DMS53 (cell line): Measurements from ENCODE around the gene CA5B.
A peak's percentile ranks its signal among the peaks of the same experiment; 100 is the strongest.
"Not testable (repeated sequence)": the region's sequence is repeated elsewhere in the genome, so short reads cannot be mapped to it uniquely, and the experiment has no call there.

ENCODE experiments used
- DNase-seq: peaks from one replicate; lab custom pipeline; 2025; lab: John Stamatoyannopoulos, UW

CA5B gene

GRCh38 chrX:15737959-15738902, at the start of gene CA5B:
TSS of gene CA5B (plus strand) at chrX:15738270. CDS start at chrX:15750024, 11,754 bp downstream.
- peak; percentile 5 for DNase-seq

DNA sequence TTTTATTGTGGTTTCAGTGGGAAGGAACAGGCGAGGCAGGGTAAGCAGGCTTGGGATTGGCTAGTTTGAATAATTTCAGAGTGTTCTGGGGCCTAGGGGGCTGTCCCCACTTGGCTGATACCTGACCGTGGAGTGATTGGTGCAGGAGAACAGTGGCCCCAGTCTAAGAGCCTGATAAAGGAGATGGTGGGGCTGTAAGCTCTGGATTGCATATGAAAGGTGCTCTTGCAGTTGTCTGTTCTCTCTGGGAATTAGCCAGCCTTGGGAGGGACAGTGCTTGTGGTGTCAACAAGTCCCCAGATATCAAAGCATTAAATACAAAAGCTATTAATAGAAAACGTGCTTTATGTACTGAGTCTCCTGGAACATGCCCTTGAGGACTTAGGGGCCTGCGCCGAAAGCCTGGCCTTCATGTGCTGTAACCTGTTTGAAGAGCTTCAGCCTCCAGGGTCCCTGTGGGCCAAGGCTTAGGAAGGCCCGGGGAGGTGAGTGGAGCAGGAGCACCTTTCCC, 43.1 kb upstream of the CA5B start:
- DNase-seq = no peak

DNA sequence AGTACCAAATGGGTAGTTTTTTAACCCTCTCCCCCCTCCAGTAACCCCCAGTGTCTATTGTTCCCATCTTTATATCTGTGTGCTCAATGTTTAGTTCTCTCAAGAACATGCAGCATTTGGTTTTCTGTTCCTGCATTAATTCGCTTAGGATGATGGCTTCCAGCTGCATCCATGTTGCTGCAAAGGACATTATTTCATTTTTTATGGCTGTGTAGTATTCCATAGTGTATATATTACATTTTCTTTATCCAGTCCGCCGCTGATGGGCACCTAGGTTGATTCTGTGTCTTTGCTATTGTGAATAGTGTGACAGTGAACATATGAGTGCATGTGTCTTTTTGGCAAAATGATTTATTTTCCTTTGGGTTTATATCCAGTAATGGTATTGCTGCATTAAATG, 41.6 kb upstream of the CA5B start:
- no peak for DNase-seq

DNA sequence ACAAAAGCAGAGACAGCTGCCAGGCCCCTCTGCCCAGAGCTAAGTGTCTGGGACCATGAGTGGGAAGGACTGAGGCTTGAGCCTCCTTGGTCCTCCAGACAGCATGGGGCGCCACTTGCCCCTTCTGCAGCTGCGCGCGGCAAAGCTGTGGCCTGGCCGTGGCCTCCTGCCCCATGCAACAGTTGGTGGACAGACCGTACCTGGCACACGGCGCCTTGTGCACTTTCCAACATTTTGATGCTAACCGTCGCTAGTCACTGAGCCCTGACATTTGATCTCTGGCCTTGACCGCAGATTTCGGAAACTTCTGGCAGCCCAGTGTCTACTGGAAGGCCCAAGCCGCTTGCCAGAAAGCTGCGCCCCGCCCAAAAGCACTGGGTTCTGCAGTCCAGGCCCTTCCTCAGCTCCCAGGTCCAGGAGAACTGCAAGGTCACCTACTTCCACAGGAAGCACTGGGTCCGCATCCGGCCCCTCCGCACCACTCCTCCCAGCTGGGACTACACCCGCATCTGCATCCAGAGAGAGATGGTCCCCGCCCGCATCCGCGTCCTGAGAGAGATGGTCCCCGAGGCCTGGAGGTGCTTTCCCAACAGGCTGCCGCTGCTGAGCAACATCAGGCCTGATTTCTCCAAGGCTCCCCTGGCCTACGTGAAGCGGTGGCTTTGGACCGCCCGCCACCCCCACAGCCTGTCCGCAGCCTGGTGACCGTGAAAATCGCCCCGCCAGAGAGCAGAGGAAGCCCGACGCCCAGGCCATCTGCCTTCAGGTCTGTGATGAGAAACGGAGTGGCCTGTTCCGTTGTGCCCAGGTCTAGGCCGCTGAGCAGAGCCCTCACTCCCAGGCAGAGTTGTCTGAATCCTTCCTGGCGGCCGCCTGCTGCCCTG, 35.3 kb upstream of the CA5B start:
- no peak for DNase-seq

DNA sequence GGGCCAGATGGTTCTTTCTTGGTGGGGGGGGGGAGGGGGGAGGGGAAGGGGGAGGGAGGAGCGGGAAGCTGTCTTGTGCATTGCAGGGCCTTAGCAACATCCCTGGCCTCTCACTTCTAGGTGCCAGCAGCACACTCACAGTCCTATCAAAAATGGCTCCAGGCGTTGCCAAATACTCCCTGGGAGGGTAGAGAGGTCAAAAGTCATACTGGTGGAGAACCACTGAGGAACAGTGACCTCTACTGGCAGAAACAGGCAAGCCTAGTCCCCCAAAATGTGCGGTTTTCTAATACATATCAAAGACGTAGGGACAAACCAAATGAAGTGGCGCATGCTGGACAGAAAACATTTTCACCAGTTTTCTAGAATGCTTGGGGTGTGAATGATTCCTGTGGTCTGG, 34.3 kb upstream of the CA5B start:
- DNase-seq = not testable (repeated sequence)

GRCh38 chrX:15704273-15704672, 33.8 kb upstream of the CA5B start:
- not testable (repeated sequence) for DNase-seq

DNA sequence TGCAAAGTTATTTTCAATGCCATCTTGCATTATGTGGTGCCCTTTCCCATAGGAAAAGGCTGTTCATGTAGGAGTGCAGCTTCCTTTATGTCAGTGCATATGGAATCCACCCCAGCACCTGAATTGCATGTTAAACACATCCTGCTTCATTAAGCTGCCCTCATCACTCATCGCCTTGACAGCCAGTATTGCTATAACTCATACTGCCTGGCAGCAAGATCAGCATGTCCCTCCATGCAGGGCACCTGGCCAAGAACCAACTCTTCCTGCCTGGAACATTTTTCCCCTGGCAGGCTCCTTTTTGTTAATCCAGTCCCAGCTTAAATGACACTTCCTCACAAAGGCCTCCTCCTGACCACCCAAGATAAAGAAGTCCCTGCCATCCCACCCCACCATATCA, 23.5 kb upstream of the CA5B start:
- DNase-seq = peak; percentile 4

DNA sequence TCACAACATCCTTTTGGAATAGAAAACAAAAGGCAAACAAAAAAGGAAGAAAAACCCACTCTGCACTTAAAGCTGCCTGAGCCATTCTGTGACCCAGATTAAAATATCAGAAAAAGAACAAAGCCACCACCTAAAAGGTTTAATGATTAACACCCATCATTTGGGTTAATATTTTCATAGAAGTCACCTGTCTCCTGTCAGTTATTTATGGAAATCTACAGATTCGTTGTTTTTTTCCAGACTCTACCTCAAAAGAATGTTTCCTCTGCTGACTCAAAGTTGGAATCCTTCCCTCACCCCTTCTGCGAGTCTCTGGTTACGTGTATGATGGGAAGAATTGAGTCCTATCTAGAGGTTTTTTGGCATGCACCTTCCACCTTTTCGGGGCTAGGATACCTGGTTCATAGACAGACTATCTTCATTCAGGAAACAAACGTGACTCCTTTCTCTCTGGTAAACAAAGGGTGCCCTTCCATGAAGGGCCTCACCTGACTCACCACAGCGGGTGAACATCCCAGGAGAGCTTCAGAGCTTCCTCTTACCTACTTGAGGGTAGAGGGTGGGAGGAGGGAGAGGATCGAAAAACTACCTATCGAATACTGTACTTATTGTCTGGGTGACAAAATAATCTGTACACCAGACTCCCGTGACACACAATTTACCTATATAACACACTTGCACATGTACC, 19.6 kb upstream of the CA5B start:
- DNase-seq = peak; percentile 86

DNA sequence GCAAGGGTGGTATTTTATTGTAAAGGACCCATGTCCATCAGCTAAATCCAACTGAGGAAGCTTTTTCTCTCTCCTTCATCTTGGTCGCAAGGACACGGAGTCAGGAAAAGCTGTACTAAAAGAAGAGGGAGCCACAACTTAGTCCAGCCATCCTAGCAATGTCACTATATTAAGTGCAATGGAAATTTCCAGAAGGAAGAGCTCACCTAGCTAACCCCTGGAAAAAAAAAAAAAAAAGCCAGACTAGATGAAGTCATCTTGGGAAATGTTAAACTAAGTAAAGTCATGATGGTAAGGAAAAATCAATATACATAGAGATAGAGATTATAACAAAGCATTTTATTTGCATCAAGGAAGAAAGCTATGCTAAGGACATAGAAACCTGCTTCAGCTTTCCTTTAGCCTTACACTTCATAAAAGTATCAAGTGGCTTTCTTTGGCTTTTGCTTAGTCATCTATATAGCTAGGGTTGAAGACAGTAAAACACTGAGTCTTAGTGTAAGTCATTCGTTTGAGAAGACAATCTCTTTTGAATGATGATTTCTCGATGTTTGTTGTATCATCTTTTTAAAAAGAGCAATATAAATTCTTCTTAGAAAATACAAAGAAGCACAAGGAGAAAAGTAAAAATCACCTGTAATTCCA, 18.6 kb upstream of the CA5B start:
- DNase-seq = peak; percentile 17

DNA sequence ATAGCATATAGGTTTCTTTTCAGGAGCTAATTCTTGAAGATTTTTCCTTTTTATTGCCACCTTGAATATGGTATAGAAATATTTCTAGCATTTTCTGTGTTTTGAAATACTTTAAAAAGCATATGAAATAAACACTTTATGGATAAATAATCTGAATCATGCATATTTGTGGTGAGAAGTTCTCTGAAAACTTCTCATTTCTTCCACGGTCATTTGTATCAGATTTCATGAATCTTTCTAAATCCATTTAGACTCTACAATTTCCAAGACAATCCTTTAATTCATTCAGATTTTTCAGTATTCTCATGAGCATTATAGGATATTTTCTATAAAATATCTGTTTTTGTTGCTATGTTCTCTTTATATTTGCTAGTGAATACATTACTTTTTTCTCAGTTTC, 16.2 kb upstream of the CA5B start:
- no peak for DNase-seq

DNA sequence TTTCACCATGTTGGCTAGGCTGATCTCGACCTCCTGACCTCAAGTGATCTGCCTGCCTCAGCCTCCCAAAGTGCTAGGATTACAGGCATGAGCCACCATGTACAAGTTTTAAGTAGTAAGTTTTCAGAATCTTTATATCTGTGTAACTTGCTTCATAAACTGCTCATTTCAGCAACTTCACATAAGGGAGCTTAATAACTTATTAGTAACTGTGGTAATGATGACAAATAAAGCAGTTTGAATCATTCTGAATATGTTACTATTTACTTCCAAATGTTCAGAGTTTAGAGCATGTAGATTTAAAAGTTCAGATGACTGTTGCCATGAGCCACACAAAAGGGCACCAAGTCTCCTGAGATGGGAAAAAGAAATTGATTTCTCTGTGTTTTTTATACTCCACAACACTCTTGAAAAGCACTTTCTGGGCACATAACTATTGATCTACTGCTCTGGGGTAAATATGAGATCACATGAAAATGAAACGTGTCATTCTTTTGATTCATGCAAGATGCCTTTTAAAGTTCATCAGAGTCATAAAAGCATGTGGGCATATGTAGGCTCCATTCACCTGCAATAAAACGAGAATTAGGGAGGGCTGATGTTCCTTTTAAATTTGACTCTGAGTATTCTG, 14.1 kb upstream of the CA5B start:
- no peak for DNase-seq

GRCh38 chrX:15724911-15725310, 13.2 kb upstream of the CA5B start:
- DNase-seq = no peak

DNA sequence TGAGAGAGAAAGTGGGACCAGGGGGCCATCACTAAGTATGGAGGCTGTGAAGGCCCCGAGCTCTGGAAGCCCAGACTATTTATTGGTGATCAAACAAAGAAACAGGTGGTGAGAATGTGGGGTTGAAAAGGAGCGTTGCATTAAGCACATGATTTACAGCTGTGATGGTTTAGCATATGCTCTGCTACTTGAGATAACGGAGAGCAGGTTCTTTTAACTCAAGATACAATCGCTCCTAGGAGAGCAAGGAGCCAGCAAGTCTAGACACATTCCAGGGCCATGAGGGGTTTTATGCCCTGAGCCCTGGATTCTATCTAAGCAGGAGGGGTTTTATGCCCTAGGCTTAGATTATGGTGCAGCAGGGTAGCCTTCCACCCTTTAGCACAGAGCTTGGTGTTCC, 6.7 kb upstream of the CA5B start:
- not testable (repeated sequence) for DNase-seq

DNA sequence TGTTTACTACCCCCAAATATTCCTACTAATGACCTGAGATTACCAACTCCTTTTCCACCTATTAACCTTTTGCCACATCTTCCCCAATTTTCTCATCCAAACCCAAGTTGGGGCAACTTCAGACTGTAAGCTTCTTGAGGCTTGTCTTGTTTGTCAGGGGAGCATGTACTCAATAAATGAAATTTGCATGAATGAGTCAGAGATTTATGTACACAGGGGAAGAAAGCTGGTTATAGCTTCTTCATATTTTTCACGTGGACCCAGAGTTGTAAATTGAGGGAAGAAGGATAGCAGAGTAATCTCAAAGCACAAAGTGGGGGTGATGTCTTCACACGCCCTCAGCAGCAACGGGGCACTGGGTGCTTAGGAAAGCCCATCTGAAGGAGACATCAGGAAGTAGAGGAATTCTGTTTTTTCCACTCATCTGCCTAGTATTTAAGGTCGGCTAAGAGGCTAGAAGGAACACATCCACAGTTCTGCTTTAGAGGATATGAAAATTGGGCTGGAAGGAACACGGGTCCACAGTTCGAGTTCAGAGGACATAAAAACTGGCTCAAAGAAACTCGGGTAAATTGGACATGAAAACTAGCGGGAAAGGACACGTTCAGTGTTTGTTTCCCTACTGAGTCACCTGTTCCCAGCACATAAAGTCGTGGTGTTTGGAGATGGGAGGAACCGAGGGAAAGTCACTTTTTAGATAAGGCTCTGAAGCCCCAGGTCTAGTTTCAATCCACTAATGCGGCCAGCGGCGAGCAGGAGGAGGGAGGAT, 696 bp upstream of the CA5B start:
- DNase-seq = peak; percentile 20

DNA sequence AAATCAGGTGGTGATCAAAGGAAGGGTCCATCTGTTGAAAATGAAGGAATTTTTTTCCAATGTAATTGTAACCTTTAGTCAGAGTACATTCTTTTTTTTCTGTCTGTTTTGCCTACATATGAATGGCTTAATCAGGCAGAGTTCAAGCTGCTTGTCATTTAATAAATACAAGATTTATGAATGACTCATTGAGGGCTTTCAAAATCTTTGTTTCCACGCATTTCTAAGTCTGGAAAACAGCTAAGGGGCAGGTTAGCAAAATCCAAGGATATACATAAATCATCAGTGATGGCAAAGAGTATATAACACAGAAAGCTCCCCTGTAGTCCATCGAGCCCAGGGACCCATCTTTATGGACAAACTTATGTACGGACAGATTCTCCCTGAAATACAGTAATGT, 1.8 kb downstream of the CA5B start:
- no peak for DNase-seq

GRCh38 chrX:15744181-15744867, 6.3 kb downstream of the CA5B start:
- peak; percentile 59 for DNase-seq

DNA sequence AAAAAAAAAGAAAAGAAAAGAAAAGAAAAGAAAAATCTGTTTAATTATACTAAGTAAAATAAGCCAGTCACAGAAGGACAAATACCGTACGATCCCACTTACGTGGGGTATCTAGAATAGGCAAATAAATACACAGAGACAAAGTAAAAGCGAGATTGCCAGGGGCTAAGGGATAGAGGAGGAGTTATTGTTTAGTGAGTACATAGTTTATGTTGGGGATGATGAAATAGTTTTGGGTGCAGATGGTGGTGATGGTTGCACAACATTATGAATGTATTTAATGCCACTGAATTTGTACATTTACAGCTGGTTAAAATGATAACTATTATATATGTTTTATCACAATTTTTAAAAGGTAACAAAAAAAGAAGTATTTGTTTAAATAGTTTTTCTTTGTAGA, 7.1 kb downstream of the CA5B start:
- DNase-seq = no peak

DNA sequence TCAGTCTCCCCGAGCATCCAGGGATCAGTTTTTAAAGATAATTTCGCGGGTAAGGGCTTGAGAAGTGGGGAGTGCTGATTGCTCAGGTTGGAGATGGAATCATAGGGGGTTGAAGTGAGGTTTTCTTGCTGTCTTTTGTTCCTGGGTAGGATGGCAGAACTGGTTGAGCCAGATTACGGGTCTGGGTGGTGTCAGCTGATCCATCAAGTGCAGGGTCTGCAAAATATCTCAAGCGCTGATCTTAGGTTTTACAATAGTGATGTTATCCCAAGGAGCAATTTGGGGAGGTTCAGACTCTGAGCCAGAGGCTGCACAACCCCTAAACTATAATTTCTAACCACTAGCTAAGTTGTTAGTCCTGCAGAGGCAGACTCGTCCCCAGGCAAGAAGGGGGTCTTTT, 8.6 kb downstream of the CA5B start:
- not testable (repeated sequence) for DNase-seq

GRCh38 chrX:15747626-15748173, 9.6 kb downstream of the CA5B start:
- DNase-seq = no peak
